ENCODE results near the gene ANTXR1. TPM values are rescaled to one million over a fixed set of nuclear protein-coding genes. Genes with fewer than 3 reads are reported as not detected.

ANTXR1 gene
- total RNA-seq, 1 experiment from 2014 or later: 51.6 TPM

GRCh38 chr2:69081001-69081580 lies 68.1 kb downstream of the ANTXR1 start:
- no peak for DNase-seq (ENCODE audit: low read depth, low spot score)
- in situ Hi-C loops (cut with HindIII; ENCODE audit: low pct_unique_long_range_greater_than_20kb, low sequenced_read_pairs): no loop called here

- no peak for DNase-seq (ENCODE audit: low read depth, low spot score)
Observed at GRCh38 chr2:69081757-69082156, 68.8 kb downstream of the ANTXR1 start.

DNA sequence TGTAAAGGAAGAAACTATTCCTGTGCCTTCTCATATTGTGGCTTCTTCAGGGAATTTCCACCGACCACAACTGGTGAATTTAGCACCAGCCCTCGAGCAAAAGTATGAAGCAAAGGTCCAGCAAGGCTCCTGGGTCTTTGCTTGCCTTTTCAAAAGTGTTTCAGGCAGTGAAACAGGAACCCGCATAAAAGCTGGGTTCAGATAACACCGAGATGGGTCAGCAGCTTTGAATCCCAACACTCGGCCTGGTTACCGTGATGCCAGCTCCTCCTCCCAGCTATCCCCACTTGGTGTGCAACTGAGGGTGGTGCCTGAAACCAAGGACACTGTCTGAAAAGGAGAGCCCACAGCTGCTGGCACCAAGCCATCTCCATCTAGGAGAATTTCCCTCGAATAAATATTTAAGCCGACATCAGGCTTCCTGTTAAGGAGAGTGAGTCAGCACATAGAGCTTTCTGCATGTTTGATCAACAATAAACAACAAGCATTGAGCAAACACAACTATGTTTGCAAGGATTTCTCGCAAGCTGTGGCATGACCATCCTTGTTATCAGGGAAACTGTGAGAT lies 69.5 kb downstream of the ANTXR1 start:
- peak; percentile 47 for DNase-seq (ENCODE audit: low read depth, low spot score)

More at GRCh38 chr2:69081757-69082156, 68.8 kb downstream of the ANTXR1 start:
- in situ Hi-C loops (cut with HindIII; ENCODE audit: low pct_unique_long_range_greater_than_20kb, low sequenced_read_pairs): no loop called here

DNA sequence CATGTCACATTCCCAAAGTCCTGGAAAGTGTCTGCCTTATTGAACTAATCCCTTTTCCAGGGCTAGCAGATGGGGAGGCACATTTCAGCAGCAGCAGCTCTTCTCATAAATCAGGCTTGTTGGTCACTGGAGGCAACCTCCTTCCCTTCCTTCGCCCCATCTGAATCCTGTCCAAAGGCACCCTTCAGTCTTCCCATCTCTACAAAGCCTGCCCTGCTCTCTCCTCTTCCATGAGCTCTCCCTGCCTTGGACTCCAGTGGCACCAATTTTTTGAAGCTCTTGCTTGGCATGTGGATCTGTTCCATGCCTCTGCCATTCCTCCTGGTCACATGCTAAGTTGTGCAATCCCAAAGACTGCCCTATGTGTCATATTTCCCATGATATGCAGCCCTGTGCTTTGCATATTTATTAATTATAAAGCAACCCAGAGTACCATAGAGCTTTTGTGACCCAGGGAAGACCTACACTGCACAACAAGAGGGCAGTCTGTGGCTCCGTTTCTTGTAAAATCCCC lies 70.3 kb downstream of the ANTXR1 start:
- in situ Hi-C loops (cut with HindIII; ENCODE audit: low pct_unique_long_range_greater_than_20kb, low sequenced_read_pairs): no loop called here
- DNase-seq (ENCODE audit: low read depth, low spot score): peak; percentile 72

More for the DNA sequence above, 69.5 kb downstream of the ANTXR1 start:
- in situ Hi-C loops (cut with HindIII; ENCODE audit: low pct_unique_long_range_greater_than_20kb, low sequenced_read_pairs): no loop called here

- DNase-seq (ENCODE audit: low read depth, low spot score): no peak
- in situ Hi-C loops (cut with HindIII; ENCODE audit: low pct_unique_long_range_greater_than_20kb, low sequenced_read_pairs): no loop called here
Observed at GRCh38 chr2:69084492-69084891, 71.5 kb downstream of the ANTXR1 start.

DNA sequence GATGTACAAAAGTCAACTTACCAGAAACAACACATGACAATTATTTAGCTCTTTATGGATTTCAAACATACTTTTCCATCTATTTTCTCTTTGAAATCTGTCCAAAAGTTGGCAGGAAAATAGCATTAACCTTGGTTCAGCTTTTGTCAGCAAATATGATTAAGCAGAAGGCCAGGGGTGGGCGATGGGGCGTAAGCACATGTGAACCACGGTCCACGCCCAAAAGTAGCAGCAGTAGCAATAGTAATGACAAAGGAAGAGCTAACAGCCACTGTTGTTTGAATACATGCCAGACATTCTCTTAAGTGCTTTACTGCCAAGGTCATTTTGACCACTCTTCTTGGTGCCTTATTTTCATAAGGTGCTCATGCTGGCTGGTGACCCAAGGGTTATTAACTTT lies 73.5 kb downstream of the ANTXR1 start:
- no peak for DNase-seq (ENCODE audit: low read depth, low spot score)
- in situ Hi-C loops (cut with HindIII; ENCODE audit: low pct_unique_long_range_greater_than_20kb, low sequenced_read_pairs): no loop called here

GRCh38 chr2:69087211-69087911 lies 74.4 kb downstream of the ANTXR1 start:
- DNase-seq (ENCODE audit: low read depth, low spot score): no peak
- in situ Hi-C loops (cut with HindIII; ENCODE audit: low pct_unique_long_range_greater_than_20kb, low sequenced_read_pairs): no loop called here

GRCh38 chr2:69087912-69088240 lies 74.9 kb downstream of the ANTXR1 start:
- in situ Hi-C loops (cut with HindIII; ENCODE audit: low pct_unique_long_range_greater_than_20kb, low sequenced_read_pairs): no loop called here
- no peak for DNase-seq (ENCODE audit: low read depth, low spot score)

GRCh38 chr2:69088466-69088865 lies 75.5 kb downstream of the ANTXR1 start:
- no peak for DNase-seq (ENCODE audit: low read depth, low spot score)

GRCh38 chr2:69089266-69089665 lies 76.3 kb downstream of the ANTXR1 start:
- DNase-seq (ENCODE audit: low read depth, low spot score): no peak
- in situ Hi-C loops (cut with HindIII; ENCODE audit: low pct_unique_long_range_greater_than_20kb, low sequenced_read_pairs): no loop called here

More at GRCh38 chr2:69088466-69088865, 75.5 kb downstream of the ANTXR1 start:
- in situ Hi-C loops (cut with HindIII; ENCODE audit: low pct_unique_long_range_greater_than_20kb, low sequenced_read_pairs): no loop called here

DNA sequence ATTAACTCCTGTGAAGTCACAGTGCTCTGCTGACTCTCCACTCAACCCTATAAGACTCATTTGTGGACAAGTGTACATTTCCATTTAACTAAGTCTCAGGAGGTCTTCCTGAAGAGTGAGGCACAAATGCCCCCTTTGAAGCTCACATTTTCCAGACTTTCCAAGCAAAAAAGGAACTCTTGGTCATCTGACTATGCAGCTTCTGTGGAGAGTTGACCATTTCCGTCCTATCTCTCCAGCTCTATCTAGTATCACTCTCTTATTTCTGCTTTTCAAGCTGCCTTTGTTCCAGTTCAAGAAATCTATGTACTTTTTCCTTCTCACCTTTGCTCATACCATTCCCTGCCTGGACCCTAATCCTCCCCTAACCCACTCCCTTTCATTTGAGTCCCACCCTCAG lies 77.0 kb downstream of the ANTXR1 start:
- no peak for DNase-seq (ENCODE audit: low read depth, low spot score)
- in situ Hi-C loops (cut with HindIII; ENCODE audit: low pct_unique_long_range_greater_than_20kb, low sequenced_read_pairs): no loop called here

DNA sequence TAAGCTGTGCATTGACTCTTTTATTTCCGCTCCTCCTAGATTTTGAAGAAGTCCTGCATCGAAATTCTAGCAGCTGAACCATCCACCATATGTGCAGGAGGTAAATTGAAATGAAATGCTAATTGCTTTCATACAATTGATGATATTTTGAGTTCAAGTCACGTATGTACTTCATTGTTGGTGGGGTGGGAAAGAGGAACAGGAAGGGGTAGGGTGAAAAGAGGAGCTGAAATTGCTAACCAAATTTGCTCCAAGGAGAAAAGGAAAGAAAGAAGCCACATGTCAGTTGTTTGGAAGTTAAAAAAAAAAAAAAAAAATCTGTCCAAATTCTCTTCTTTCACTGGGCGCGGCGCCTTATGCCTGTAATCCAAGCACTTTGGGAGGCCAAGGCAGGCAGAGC lies 77.8 kb downstream of the ANTXR1 start:
- DNase-seq (ENCODE audit: low read depth, low spot score): no peak
- in situ Hi-C loops (cut with HindIII; ENCODE audit: low pct_unique_long_range_greater_than_20kb, low sequenced_read_pairs): no loop called here

- in situ Hi-C loops (cut with HindIII; ENCODE audit: low pct_unique_long_range_greater_than_20kb, low sequenced_read_pairs): no loop called here
- DNase-seq (ENCODE audit: low read depth, low spot score): no peak
Observed at GRCh38 chr2:69092857-69093256, 79.9 kb downstream of the ANTXR1 start.

DNA sequence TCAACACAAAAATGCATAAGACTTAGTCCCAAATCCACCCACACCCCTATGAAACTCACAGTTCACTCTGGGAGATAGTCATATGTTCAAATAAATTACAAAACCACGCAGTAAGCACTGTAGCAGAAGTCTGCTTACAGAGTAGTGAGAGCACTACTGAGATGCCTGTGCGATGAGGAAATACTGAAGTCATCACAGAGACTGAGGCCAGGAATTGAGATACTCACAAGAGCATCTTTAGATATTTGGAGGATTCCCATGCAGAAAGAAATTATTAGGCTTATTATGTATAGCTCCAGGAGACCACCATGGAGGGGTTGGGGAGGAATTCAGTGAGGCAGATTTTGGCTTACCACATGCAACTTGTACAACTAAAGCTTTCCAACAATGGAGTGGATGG lies 82.3 kb downstream of the ANTXR1 start:
- DNase-seq (ENCODE audit: low read depth, low spot score): no peak
- in situ Hi-C loops (cut with HindIII; ENCODE audit: low pct_unique_long_range_greater_than_20kb, low sequenced_read_pairs): no loop called here

DNA sequence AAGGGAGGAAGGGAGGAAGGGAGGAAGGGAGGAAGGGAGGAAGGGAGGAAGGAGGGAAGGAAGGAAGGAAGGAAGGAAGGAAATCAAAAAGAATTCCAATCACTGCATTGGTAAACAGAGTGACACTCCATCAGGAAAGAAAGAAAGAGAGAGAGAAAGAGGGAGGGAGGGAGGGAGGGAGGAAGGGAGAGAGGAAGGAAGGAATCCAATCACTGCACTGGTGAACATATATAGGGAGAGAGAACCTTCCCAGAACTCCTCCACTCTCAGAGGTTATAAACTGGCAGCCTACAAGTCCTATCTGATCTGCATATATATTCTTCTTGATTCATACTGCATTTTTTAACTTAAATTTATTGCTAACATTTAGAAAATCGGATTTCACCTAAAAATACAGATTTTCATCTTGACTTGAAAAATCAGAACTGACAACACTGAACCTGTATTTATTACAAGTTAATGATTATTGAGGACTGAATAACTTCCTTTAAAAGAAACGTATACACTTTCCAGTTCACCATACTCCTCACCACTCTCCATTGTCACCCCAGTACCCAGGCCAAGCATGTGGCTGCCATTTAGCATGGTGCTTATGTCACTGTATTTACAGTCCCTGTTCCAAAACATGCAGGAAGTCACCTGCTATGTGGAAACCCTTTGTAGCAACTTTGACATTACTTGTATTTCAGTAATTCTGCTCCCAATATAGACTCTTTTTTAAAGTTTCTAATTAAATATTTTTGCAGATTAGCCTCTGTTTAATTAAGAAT lies 83.5 kb downstream of the ANTXR1 start:
- DNase-seq (ENCODE audit: low read depth, low spot score): no peak
- in situ Hi-C loops (cut with HindIII; ENCODE audit: low pct_unique_long_range_greater_than_20kb, low sequenced_read_pairs): no loop called here

GRCh38 chr2:69097148-69097610 lies 84.2 kb downstream of the ANTXR1 start:
- DNase-seq (ENCODE audit: low read depth, low spot score): no peak
- in situ Hi-C loops (cut with HindIII; ENCODE audit: low pct_unique_long_range_greater_than_20kb, low sequenced_read_pairs): no loop called here

GRCh38 chr2:69097891-69098655 lies 85.1 kb downstream of the ANTXR1 start:
- in situ Hi-C loops (cut with HindIII; ENCODE audit: low pct_unique_long_range_greater_than_20kb, low sequenced_read_pairs): no loop called here
- DNase-seq (ENCODE audit: low read depth, low spot score): no peak

DNA sequence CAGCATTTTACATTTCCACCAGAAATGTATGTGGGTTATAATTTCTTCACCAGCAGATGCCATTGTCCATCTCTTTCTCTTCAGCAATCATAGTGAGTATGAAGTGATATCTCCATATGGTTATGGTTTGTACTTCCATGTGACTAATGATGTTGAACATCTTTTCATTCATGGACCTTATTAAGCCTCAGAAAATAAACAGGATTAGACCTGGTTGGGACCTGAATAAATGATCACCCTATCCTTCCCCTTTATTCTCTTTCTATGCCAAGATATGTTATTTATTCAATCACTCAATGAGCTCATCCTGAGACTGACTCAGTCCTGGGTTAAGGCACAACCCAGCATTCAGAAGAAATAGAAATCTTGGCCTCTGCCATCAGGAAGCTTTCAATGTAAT lies 86.6 kb downstream of the ANTXR1 start:
- no peak for DNase-seq (ENCODE audit: low read depth, low spot score)
- in situ Hi-C loops (cut with HindIII; ENCODE audit: low pct_unique_long_range_greater_than_20kb, low sequenced_read_pairs): no loop called here

All from SK-MEL-5 (cell line).